H9 (cell line): ENCODE measurements around the gene FHOD3. TPM values are rescaled to one million over a fixed set of nuclear protein-coding genes. Genes with fewer than 3 reads are reported as not detected.

Experiments
- DNase-seq: peaks from one replicate; pipeline ENCODE4 v3.0.0-alpha.2; 2017
- H2AFZ ChIP-seq: one replicate; pipeline ENCODE4 v1.6.1; 2013; ENCODE audit warnings: mild to moderate bottlenecking, low read length, control low read depth, moderate library complexity
- H2AK5ac ChIP-seq: 2 replicates; pipeline ENCODE4 v1.6.1; 2013; ENCODE audit warnings: low read length, control low read depth, mixed read lengths; ENCODE audit not compliant: insufficient read length
- H2BK120ac ChIP-seq: one replicate; pipeline ENCODE4 v1.6.1; 2013; ENCODE audit warnings: low read depth, mild to moderate bottlenecking, low read length, control low read depth, inconsistent platforms; ENCODE audit not compliant: poor library complexity, severe bottlenecking
- H2BK12ac ChIP-seq: 2 replicates; pipeline ENCODE4 v1.6.1; 2013; ENCODE audit warnings: low read length, control low read depth, mixed read lengths, low read depth; ENCODE audit not compliant: insufficient read length
- H2BK15ac ChIP-seq: 2 replicates; pipeline ENCODE4 v1.6.1; 2013; ENCODE audit warnings: low read depth, low read length, control low read depth
- H2BK20ac ChIP-seq: one replicate; pipeline ENCODE4 v1.6.1; 2013; ENCODE audit warnings: low read depth, mild to moderate bottlenecking, low read length, control low read depth, inconsistent platforms; ENCODE audit not compliant: poor library complexity, severe bottlenecking
- H2BK5ac ChIP-seq: 2 replicates; pipeline ENCODE4 v1.6.1; 2013; ENCODE audit warnings: low read length, control low read depth, mixed read lengths; ENCODE audit not compliant: insufficient read length
- H3K14ac ChIP-seq: 2 replicates; pipeline ENCODE4 v1.6.1; 2013; ENCODE audit warnings: low read length, control low read depth; ENCODE audit not compliant: insufficient read depth
- H3K18ac ChIP-seq: 2 replicates; pipeline ENCODE4 v1.6.1; 2013; ENCODE audit warnings: low read depth, mild to moderate bottlenecking, mixed read lengths, low read length, control low read depth; ENCODE audit not compliant: insufficient read length
- H3K23ac ChIP-seq: 2 replicates; pipeline ENCODE4 v1.6.1; 2013; ENCODE audit warnings: low read length, control low read depth, mixed read lengths, low read depth; ENCODE audit not compliant: insufficient read length
- H3K23me2 ChIP-seq: 2 replicates; pipeline ENCODE4 v1.6.1; 2013; ENCODE audit warnings: low read depth, mild to moderate bottlenecking, mixed read lengths, low read length, control low read depth; ENCODE audit not compliant: insufficient read length, poor library complexity, severe bottlenecking
- H3K27ac ChIP-seq: 2 replicates; pipeline ENCODE4 v1.5.1; 2013; ENCODE audit warnings: low read length, control low read depth, mixed read lengths, low read depth; ENCODE audit not compliant: insufficient read length
- H3K27me3 ChIP-seq: 2 replicates; pipeline ENCODE4 v1.6.1; 2013; ENCODE audit warnings: low read length, control low read depth, inconsistent platforms; ENCODE audit not compliant: insufficient read depth
- H3K4ac ChIP-seq: 2 replicates; pipeline ENCODE4 v1.6.1; 2013; ENCODE audit warnings: low read depth, mild to moderate bottlenecking, control low read depth, inconsistent platforms, low read length, moderate library complexity
- H3K4me1 ChIP-seq: 2 replicates; pipeline ENCODE4 v1.6.1; 2013; ENCODE audit warnings: low read length, control low read depth, inconsistent platforms; ENCODE audit not compliant: insufficient read depth
- H3K4me2 ChIP-seq: 2 replicates; pipeline ENCODE4 v1.6.1; 2013; ENCODE audit warnings: low read length, control low read depth, mixed read lengths; ENCODE audit not compliant: insufficient read length, insufficient read depth
- H3K56ac ChIP-seq: 2 replicates; pipeline ENCODE4 v1.6.1; 2013; ENCODE audit warnings: low read depth, mild to moderate bottlenecking, mixed read lengths, low read length, control low read depth; ENCODE audit not compliant: insufficient read length
- H3K79me1 ChIP-seq: 2 replicates; pipeline ENCODE4 v1.6.1; 2013; ENCODE audit warnings: low read depth, mild to moderate bottlenecking, moderate library complexity, low read length, control low read depth, inconsistent platforms; ENCODE audit not compliant: insufficient read depth, poor library complexity, severe bottlenecking
- H3K79me2 ChIP-seq: 2 replicates; pipeline ENCODE4 v1.6.1; 2013; ENCODE audit warnings: low read length, control low read depth, inconsistent platforms; ENCODE audit not compliant: insufficient read depth
- H3K9ac ChIP-seq: 2 replicates; pipeline ENCODE4 v1.6.1; 2013; ENCODE audit warnings: low read length, control low read depth, mixed read lengths; ENCODE audit not compliant: insufficient read length; ENCODE audit errors: extremely low read depth
- H3K9me3 ChIP-seq: one replicate; pipeline ENCODE4 v1.6.1; 2013; ENCODE audit warnings: low read depth, low read length, inconsistent platforms; ENCODE audit not compliant: control insufficient read depth
- H3T11ph ChIP-seq: one replicate; pipeline ENCODE4 v1.6.1; 2013; ENCODE audit warnings: mild to moderate bottlenecking, low read length, control low read depth, inconsistent platforms
- H4K20me1 ChIP-seq: one replicate; pipeline ENCODE4 v1.6.1; 2013; ENCODE audit not compliant: control insufficient read depth, insufficient read length, insufficient read depth
- H4K5ac ChIP-seq: 2 replicates; pipeline ENCODE4 v1.6.1; 2013; ENCODE audit warnings: low read depth, mild to moderate bottlenecking, mixed read lengths, low read length, control low read depth; ENCODE audit not compliant: insufficient read length
- H4K8ac ChIP-seq: replicated peaks from 2 replicates; pipeline ENCODE4 v1.6.1; 2013; ENCODE audit warnings: low read length, control low read depth, mixed read lengths, low read depth; ENCODE audit not compliant: insufficient read length
- H4K91ac ChIP-seq: 2 replicates; pipeline ENCODE4 v1.6.1; 2013; ENCODE audit warnings: low read depth, mild to moderate bottlenecking, moderate library complexity, mixed read lengths, low read length, control low read depth; ENCODE audit not compliant: insufficient read length
- H3K27ac Mint-ChIP-seq, 3 experiments: 2 replicates in 2 of 3; 3 replicates in 1 of 3; pipeline ENCODE4 v1.8.0; 2020 to 2021; ENCODE audit warnings: mixed read lengths in 3 of 3, mild to moderate bottlenecking in 1 of 3, moderate library complexity in 1 of 3
- H3K27me3 Mint-ChIP-seq: 2 replicates; pipeline ENCODE4 v1.8.0; 2021; ENCODE audit warnings: low read depth, mild to moderate bottlenecking, moderate library complexity, mixed read lengths
- H3K36me3 Mint-ChIP-seq, 3 experiments: 2 replicates in 2 of 3; 3 replicates in 1 of 3; pipeline ENCODE4 v1.8.0; 2020 to 2021; ENCODE audit warnings: low read depth in 3 of 3, mixed read lengths in 3 of 3; ENCODE audit not compliant: insufficient read depth in 1 of 3
- H3K4me1 Mint-ChIP-seq, 2 experiments: 2 replicates each; pipeline ENCODE4 v1.8.0; 2020; ENCODE audit warnings: mixed read lengths in 2 of 2
- H3K4me3 Mint-ChIP-seq, 2 experiments: 2 replicates in 1 of 2; 3 replicates in 1 of 2; pipeline ENCODE4 v1.8.0; 2020 to 2021; ENCODE audit warnings: mild to moderate bottlenecking in 2 of 2, mixed read lengths in 2 of 2, moderate library complexity in 1 of 2
- H3K9me3 Mint-ChIP-seq, 2 experiments: 2 replicates in 1 of 2; 3 replicates in 1 of 2; pipeline ENCODE4 v1.8.0; 2020; ENCODE audit warnings: mild to moderate bottlenecking in 2 of 2, mixed read lengths in 2 of 2, moderate library complexity in 1 of 2
- WGBS: extraction: QIAGEN DNeasy Blood & Tissue Kit; methylation state at CpG from one replicate; pipeline ENCODE4 v1.1.7; 2013; ENCODE audit warnings: missing lambda C conversion rate, low lambda C conversion rate, mixed read lengths; ENCODE audit not compliant: insufficient read length; ENCODE audit errors: extremely low coverage; 5-methylcytosine and 5-hydroxymethylcytosine counted together
- total RNA-seq: library from RNA; stranded (reverse); gene quantifications from 2 replicates; pipeline ENCODE4 v1.2.1, GENCODE V29; 2021
- TF ChIP-seq, protein P1 (sequence below): fragments of 200-600 bp; sonication (generic); conservative IDR thresholded peaks from 3 replicates; pipeline ENCODE4 v1.8.0; 2021; ENCODE audit warnings: antibody characterized with exemption, mild to moderate bottlenecking

FHOD3 gene
- total RNA-seq, 1 experiment from 2014 or later = 8.0 TPM

DNA sequence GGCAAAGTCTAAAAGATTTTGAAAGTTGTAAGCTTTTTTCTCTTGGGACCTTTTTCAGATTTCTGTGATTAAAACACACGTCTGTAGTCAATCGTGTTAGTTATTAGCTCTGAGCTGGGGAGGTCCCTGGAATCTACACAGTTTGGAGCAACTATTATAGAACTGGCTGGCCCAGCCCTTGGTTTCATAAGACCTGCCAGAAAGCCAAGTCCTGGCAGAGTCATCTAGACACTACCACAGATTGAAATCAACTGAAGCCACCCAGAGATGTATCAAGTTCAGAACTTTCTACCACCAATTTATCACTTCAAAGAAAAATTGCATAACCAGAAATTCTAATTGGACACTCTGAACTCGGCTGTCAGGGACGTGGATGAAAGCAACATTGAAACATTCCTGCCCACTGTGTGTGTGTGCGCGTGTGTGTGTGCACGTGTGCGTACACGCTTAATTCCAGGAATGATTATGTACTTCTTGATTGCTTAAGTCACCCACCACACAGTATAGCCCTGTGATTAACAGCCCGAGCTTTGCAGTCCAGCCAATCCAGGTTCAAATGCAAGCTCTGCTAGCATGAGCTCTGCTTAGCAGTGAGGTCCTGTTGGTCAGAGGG, 405.0 kb downstream of the FHOD3 start:
- H3K9me3 ChIP-seq = no peaks in the 10 kb centered on the region
- H3K23ac ChIP-seq = no peak overlapping the region
- H3K18ac ChIP-seq = no peak overlapping the region
- H4K20me1 ChIP-seq = no peaks in the 10 kb centered on the region
- no peak overlapping the region for H2BK5ac ChIP-seq
- Mint-ChIP-seq H3K4me1 (peaks cover 2 to 3% of the 10 kb centered on the region in 2 experiments; a peak in 2 of 4 replicates), H3K9me3 (no peaks in the 10 kb centered on the region), H3K4me3 (no peak overlapping the region), H3K27ac (no peak overlapping the region), H3K36me3 (no peaks in the 10 kb centered on the region), H3K27me3 (no peaks in the 10 kb centered on the region)
- no peak overlapping the region for H3K27ac ChIP-seq
- no peak overlapping the region for H4K8ac ChIP-seq
- no peaks in the 10 kb centered on the region for H3K27me3 ChIP-seq
- no peak overlapping the region for H2BK12ac ChIP-seq
- H3K56ac ChIP-seq = no peak overlapping the region
- H3T11ph ChIP-seq = no peak overlapping the region
- no peaks in the 10 kb centered on the region for H3K23me2 ChIP-seq
- no peak overlapping the region for H2BK120ac ChIP-seq
- H2BK20ac ChIP-seq = no peak overlapping the region
- H2AK5ac ChIP-seq = no peak overlapping the region
- H3K9ac ChIP-seq = no peak overlapping the region
- TF ChIP-seq, protein P1, sequence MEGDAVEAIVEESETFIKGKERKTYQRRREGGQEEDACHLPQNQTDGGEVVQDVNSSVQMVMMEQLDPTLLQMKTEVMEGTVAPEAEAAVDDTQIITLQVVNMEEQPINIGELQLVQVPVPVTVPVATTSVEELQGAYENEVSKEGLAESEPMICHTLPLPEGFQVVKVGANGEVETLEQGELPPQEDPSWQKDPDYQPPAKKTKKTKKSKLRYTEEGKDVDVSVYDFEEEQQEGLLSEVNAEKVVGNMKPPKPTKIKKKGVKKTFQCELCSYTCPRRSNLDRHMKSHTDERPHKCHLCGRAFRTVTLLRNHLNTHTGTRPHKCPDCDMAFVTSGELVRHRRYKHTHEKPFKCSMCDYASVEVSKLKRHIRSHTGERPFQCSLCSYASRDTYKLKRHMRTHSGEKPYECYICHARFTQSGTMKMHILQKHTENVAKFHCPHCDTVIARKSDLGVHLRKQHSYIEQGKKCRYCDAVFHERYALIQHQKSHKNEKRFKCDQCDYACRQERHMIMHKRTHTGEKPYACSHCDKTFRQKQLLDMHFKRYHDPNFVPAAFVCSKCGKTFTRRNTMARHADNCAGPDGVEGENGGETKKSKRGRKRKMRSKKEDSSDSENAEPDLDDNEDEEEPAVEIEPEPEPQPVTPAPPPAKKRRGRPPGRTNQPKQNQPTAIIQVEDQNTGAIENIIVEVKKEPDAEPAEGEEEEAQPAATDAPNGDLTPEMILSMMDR = no peak
- no peak overlapping the region for H3K4ac ChIP-seq
- no peak overlapping the region for H4K91ac ChIP-seq
- no CpG with 5 or more reads among the region's 10 CpGs for WGBS
- H3K4me2 ChIP-seq = no peak overlapping the region
- no peak overlapping the region for H2BK15ac ChIP-seq
- no peak overlapping the region for H2AFZ ChIP-seq
- no peak overlapping the region for H3K14ac ChIP-seq
- no peaks in the 10 kb centered on the region for H3K79me2 ChIP-seq
- no peak overlapping the region for H4K5ac ChIP-seq
- H3K4me1 ChIP-seq = no peaks in the 10 kb centered on the region
- no peak for DNase-seq
- H3K79me1 ChIP-seq = no peaks in the 10 kb centered on the region
